GM12878 (cell line): ENCODE measurements around the gene COG2. TPM values are rescaled to one million over a fixed set of nuclear protein-coding genes. Genes with fewer than 3 reads are reported as not detected.

ENCODE experiments used
- ATAC-seq: fragments of 200-7000 bp; cut with Tn5 transposase; 3 replicates; pipeline ENCODE4 v1.9.1; 2020; ENCODE audit warnings: mild to moderate bottlenecking, moderate library complexity
- BruUV-seq: library from RNA; stranded (reverse); fragments of 400-500 nt; replicated peaks from 2 replicates; lab custom pipeline; 2021; lab: Mats Ljungman, UMichigan
- CTCF ChIA-PET: fragments of 300-600 bp; sonication (Branson Sonifier 250); formaldehyde crosslinking; extraction: SDS; loops from one replicate; lab custom pipeline; 2021; ENCODE audit warnings: inconsistent platforms; lab: Yijun Ruan, JAX
- POLR2A ChIA-PET: fragments of 350-600 bp; formaldehyde crosslinking; extraction: SDS; loops from one replicate; lab custom pipeline; 2021; ENCODE audit warnings: inconsistent platforms; lab: Charles Lee
- RAD21 ChIA-PET: fragments of 300-600 bp; sonication (Branson Sonifier 250); formaldehyde crosslinking; loops from one replicate; lab custom pipeline; 2023; ENCODE audit warnings: antibody characterized with exemption; ENCODE audit not compliant: unreplicated experiment; lab: Charles Lee
- SMC1A ChIA-PET: fragments of 300-600 bp; sonication (Branson Sonifier 250); formaldehyde crosslinking; loops from one replicate; lab custom pipeline; 2023; ENCODE audit not compliant: unreplicated experiment, uncharacterized antibody; lab: Charles Lee
- DNase-seq: peaks from one replicate; pipeline ENCODE4 v3.0.0-alpha.2; 2011; ENCODE audit warnings: low read depth, low spot score
- FAIRE-seq: peaks from 3 replicates; lab custom pipeline; 2011; peaks lifted over from hg19 to GRCh38; lab: Jason Lieb, UNC
- H2AFZ ChIP-seq: 2 replicates; pipeline ENCODE4 v1.6.0; 2011; ENCODE audit warnings: low read depth, low read length, control low read depth; ENCODE audit not compliant: control insufficient read depth
- H3K27ac ChIP-seq: 2 replicates; pipeline ENCODE4 v1.5.1; 2011; ENCODE audit warnings: control low read depth; ENCODE audit not compliant: control insufficient read depth, insufficient read depth
- H3K27me3 ChIP-seq, 2 experiments: replicated peaks in 1 of 2; 2 replicates each; pipeline versions ENCODE4 v1.6.0 to v1.6.1; 2011; ENCODE audit warnings: low read length in 1 of 2; ENCODE audit not compliant: control insufficient read depth in 2 of 2, insufficient read depth in 2 of 2
- H3K36me3 ChIP-seq, 2 experiments: 2 replicates each; pipeline ENCODE4 v1.5.1; 2011; ENCODE audit warnings: low read length in 1 of 2; ENCODE audit not compliant: control insufficient read depth in 2 of 2, insufficient read depth in 2 of 2
- H3K4me1 ChIP-seq: 2 replicates; pipeline ENCODE4 v1.6.1; 2011; ENCODE audit warnings: mild to moderate bottlenecking, low read length, moderate library complexity, mixed read lengths; ENCODE audit not compliant: control insufficient read depth, insufficient read depth
- H3K4me2 ChIP-seq: 2 replicates; pipeline ENCODE4 v1.6.0; 2011; ENCODE audit warnings: control low read depth; ENCODE audit not compliant: control insufficient read depth, insufficient read depth
- H3K4me3 ChIP-seq: fragments of 200-600 bp; sonication (generic); 2 replicates; pipeline ENCODE4 v1.5.1; 2016
- H3K79me2 ChIP-seq: 2 replicates; pipeline ENCODE4 v1.6.0; 2011; ENCODE audit warnings: low read length; ENCODE audit not compliant: control insufficient read depth, insufficient read depth
- H3K9ac ChIP-seq: 2 replicates; pipeline ENCODE4 v1.8.0; 2011; ENCODE audit warnings: low read length, control low read depth, mixed read lengths; ENCODE audit not compliant: control insufficient read depth, insufficient read depth
- H3K9me3 ChIP-seq: replicated peaks from 3 replicates; pipeline ENCODE4 v1.5.1; 2011; ENCODE audit warnings: mild to moderate bottlenecking, low read length; ENCODE audit not compliant: control insufficient read depth, insufficient read depth
- H4K20me1 ChIP-seq: 2 replicates; pipeline ENCODE4 v1.6.0; 2011; ENCODE audit not compliant: control insufficient read depth, insufficient read depth
- HDAC6 ChIP-seq: fragments of 200-600 bp; sonication (generic); IDR thresholded peaks from one replicate; pipeline ENCODE4 v1.8.0; 2017; ENCODE audit warnings: antibody characterized with exemption; ENCODE audit not compliant: unreplicated experiment
- IKZF2 ChIP-seq, 2 experiments: fragments of 450-650 bp; IDR thresholded peaks; 2 replicates each; pipeline ENCODE4 v1.6.1; 2017; ENCODE audit warnings: mild to moderate bottlenecking in 2 of 2, moderate library complexity in 2 of 2
- WGBS: methylation state at CpG from one replicate; pipeline ENCODE4 v1.1.6; 2016; ENCODE audit warnings: low lambda C conversion rate; ENCODE audit not compliant: insufficient replicate concordance, insufficient coverage; ENCODE audit errors: missing lambda C conversion rate; 5-methylcytosine and 5-hydroxymethylcytosine counted together
- in situ Hi-C: fragments of 300-500 bp; cut with MboI; formaldehyde crosslinking; loops from 9 replicates; pipeline ENCODE4 v1.14.3; 2018; ENCODE audit warnings: mixed read lengths
- intact Hi-C: fragments of 100-400 bp; cut with micrococcal nuclease; formaldehyde crosslinking; loops from one replicate; pipeline ENCODE4 v1.14.2; 2022; ENCODE audit not compliant: unreplicated experiment
- polyA plus RNA-seq, 11 experiments: library from polyadenylated mRNA; depleted of rRNA in 4 of 11; unstranded in 6 of 11; stranded (reverse) in 5 of 11; fragments of >200 nt; fragmentation: Nextera tagmentation in 4 of 11; fragmentation: Illumina TruSeq in 1 of 11; extraction: Ambion mirVana in 4 of 11; extraction: Trizol in 1 of 11; gene quantifications; 1 replicate in 1 of 11; 2 replicates in 10 of 11; pipeline versions ENCODE4 v1.2.1 to v1.2.3, GENCODE V29; 2011 to 2016; ENCODE audit warnings: inconsistent platforms in 2 of 11, missing spikeins in 2 of 11, low read depth in 1 of 11
- total RNA-seq, 4 experiments: library from RNA; depleted of rRNA in 3 of 4; stranded (reverse); fragments of >200 nt in 3 of 4; fragmentation: Illumina TruSeq in 1 of 4; extraction: Trizol in 1 of 4; gene quantifications; 2 replicates each; pipeline versions ENCODE4 v1.2.1 to v1.2.3, GENCODE V29; 2013 to 2021
- TF ChIP-seq, protein P1 (sequence below): IDR thresholded peaks from 2 replicates; pipeline ENCODE4 v1.6.1; 2012; ENCODE audit warnings: improper control_type of control experiment, low read depth, low read length; ENCODE audit not compliant: insufficient replicate concordance
- TF ChIP-seq, protein P2 (sequence below): fragments of 450-650 bp; IDR thresholded peaks from 2 replicates; pipeline ENCODE4 v1.6.1; 2017; ENCODE audit warnings: mild to moderate bottlenecking

Gene COG2
- total and polyA plus RNA-seq, 10 of the 15 experiments (the other 5 are each of a cell fraction or from before 2014, with no cell fraction given): 15.0 to 31.5 (median 28.3) TPM

DNA sequence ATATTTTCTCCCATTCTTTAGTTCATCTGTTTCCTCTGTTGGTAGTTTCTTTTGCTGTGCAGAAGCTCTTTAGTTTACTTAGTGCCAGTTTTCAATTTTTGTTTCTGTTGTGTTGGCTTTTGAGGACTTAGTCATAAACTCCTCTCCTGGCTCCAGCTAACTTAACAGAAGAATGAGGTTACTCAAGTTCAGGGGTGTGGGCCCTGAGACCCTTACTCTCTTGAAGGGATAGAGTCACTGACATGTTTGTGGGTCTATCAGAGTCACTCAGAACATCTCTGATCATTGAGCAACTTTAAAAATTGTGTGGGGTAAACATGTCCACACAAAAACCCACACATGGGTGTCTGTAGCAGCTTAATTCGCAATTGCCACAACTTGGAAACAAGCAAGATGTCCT is 57.4 kb downstream of the COG2 start:
- H3K4me1 ChIP-seq: no peaks in the 10 kb centered on the region
- no peak overlapping the region for H3K27ac ChIP-seq
- no peak overlapping the region for H3K9ac ChIP-seq
- no peaks in the 10 kb centered on the region for H4K20me1 ChIP-seq
- ChIA-PET POLR2A (no interaction called here), RAD21 (no interaction called here), CTCF (no interaction called here), SMC1A (no interaction called here)
- no peak for ATAC-seq
- H3K79me2 ChIP-seq: no peaks in the 10 kb centered on the region
- no peak overlapping the region for H2AFZ ChIP-seq
- BruUV-seq: no TSS peak
- H3K27me3 ChIP-seq: peaks cover 0 to 2% of the 10 kb centered on the region in 2 experiments; a peak in 2 of 4 replicates
- in situ Hi-C loops: no loop called here
- H3K36me3 ChIP-seq: no peaks in the 10 kb centered on the region; a peak in 1 of 4 replicates
- TF ChIP-seq HDAC6: no peak
- TF ChIP-seq IKZF2 (IDR thresholded peaks at IDR 0.05): no peak
- TF ChIP-seq, protein P1, sequence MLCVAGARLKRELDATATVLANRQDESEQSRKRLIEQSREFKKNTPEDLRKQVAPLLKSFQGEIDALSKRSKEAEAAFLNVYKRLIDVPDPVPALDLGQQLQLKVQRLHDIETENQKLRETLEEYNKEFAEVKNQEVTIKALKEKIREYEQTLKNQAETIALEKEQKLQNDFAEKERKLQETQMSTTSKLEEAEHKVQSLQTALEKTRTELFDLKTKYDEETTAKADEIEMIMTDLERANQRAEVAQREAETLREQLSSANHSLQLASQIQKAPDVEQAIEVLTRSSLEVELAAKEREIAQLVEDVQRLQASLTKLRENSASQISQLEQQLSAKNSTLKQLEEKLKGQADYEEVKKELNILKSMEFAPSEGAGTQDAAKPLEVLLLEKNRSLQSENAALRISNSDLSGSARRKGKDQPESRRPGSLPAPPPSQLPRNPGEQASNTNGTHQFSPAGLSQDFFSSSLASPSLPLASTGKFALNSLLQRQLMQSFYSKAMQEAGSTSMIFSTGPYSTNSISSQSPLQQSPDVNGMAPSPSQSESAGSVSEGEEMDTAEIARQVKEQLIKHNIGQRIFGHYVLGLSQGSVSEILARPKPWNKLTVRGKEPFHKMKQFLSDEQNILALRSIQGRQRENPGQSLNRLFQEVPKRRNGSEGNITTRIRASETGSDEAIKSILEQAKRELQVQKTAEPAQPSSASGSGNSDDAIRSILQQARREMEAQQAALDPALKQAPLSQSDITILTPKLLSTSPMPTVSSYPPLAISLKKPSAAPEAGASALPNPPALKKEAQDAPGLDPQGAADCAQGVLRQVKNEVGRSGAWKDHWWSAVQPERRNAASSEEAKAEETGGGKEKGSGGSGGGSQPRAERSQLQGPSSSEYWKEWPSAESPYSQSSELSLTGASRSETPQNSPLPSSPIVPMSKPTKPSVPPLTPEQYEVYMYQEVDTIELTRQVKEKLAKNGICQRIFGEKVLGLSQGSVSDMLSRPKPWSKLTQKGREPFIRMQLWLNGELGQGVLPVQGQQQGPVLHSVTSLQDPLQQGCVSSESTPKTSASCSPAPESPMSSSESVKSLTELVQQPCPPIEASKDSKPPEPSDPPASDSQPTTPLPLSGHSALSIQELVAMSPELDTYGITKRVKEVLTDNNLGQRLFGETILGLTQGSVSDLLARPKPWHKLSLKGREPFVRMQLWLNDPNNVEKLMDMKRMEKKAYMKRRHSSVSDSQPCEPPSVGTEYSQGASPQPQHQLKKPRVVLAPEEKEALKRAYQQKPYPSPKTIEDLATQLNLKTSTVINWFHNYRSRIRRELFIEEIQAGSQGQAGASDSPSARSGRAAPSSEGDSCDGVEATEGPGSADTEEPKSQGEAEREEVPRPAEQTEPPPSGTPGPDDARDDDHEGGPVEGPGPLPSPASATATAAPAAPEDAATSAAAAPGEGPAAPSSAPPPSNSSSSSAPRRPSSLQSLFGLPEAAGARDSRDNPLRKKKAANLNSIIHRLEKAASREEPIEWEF: no peak
- TF ChIP-seq, protein P2, sequence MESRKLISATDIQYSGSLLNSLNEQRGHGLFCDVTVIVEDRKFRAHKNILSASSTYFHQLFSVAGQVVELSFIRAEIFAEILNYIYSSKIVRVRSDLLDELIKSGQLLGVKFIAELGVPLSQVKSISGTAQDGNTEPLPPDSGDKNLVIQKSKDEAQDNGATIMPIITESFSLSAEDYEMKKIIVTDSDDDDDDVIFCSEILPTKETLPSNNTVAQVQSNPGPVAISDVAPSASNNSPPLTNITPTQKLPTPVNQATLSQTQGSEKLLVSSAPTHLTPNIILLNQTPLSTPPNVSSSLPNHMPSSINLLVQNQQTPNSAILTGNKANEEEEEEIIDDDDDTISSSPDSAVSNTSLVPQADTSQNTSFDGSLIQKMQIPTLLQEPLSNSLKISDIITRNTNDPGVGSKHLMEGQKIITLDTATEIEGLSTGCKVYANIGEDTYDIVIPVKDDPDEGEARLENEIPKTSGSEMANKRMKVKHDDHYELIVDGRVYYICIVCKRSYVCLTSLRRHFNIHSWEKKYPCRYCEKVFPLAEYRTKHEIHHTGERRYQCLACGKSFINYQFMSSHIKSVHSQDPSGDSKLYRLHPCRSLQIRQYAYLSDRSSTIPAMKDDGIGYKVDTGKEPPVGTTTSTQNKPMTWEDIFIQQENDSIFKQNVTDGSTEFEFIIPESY: no peak
- TF ChIP-seq, all 136 proteins: peak for 0
- H3K4me2 ChIP-seq: no peak overlapping the region
- 0% methylated on average over 1 of the region's 1 CpG for WGBS
- DNase-seq (no peak), FAIRE-seq (no peak)
- intact Hi-C loops: no loop called here
- H3K4me3 ChIP-seq: no peak overlapping the region
- no peaks in the 10 kb centered on the region for H3K9me3 ChIP-seq
